H1 (cell line): ENCODE data around the gene CCDC28A. TPM values are rescaled to one million over a fixed set of nuclear protein-coding genes. Genes with fewer than 3 reads are reported as not detected.

ENCODE experiments used
- CTCF ChIA-PET: fragments of 300-600 bp; sonication (Branson Sonifier 250); formaldehyde crosslinking; loops from one replicate; lab custom pipeline; 2021; ENCODE audit not compliant: partially characterized antibody; lab: Charles Lee
- POLR2A ChIA-PET: fragments of 300-600 bp; sonication (Branson Sonifier 250); formaldehyde crosslinking; loops from one replicate; lab custom pipeline; 2021; ENCODE audit warnings: inconsistent platforms; ENCODE audit not compliant: partially characterized antibody; lab: Charles Lee
- DNase-seq, 2 experiments: peaks; one replicate each; pipeline versions ENCODE4 v3.0.0 to v3.0.0-alpha.2; 2010 to 2022; ENCODE audit warnings: low spot score in 2 of 2, low read depth in 1 of 2, mixed read lengths in 1 of 2
- FAIRE-seq: peaks from 2 replicates; lab custom pipeline; 2011; peaks lifted over from hg19 to GRCh38; lab: Jason Lieb, UNC
- H2AFZ ChIP-seq: 2 replicates; pipeline ENCODE4 v1.8.1; 2012; ENCODE audit warnings: low read length, inconsistent platforms
- H2AK5ac ChIP-seq: 2 replicates; pipeline ENCODE4 v1.6.1; 2013; ENCODE audit warnings: low read depth, low read length
- H2BK120ac ChIP-seq: replicated peaks from 2 replicates; pipeline ENCODE3; 2013; ENCODE audit warnings: low read depth, low read length, inconsistent platforms
- H2BK12ac ChIP-seq: 2 replicates; pipeline ENCODE4 v1.6.1; 2013; ENCODE audit warnings: low read depth, low read length
- H2BK15ac ChIP-seq: 2 replicates; pipeline ENCODE4 v1.6.1; 2013; ENCODE audit warnings: low read length
- H2BK20ac ChIP-seq: 2 replicates; pipeline ENCODE4 v1.6.1; 2013; ENCODE audit warnings: low read length
- H2BK5ac ChIP-seq: 2 replicates; pipeline ENCODE4 v1.6.1; 2013; ENCODE audit warnings: low read depth, low read length
- H3K14ac ChIP-seq: 2 replicates; pipeline ENCODE4 v1.6.1; 2013; ENCODE audit warnings: inconsistent platforms; ENCODE audit not compliant: insufficient read length
- H3K18ac ChIP-seq: 2 replicates; pipeline ENCODE4 v1.6.1; 2013; ENCODE audit warnings: low read length; ENCODE audit errors: extremely low read depth
- H3K23ac ChIP-seq: 2 replicates; pipeline ENCODE4 v1.6.1; 2013; ENCODE audit warnings: inconsistent platforms; ENCODE audit not compliant: insufficient read length
- H3K23me2 ChIP-seq: 2 replicates; pipeline ENCODE4 v1.6.1; 2013; ENCODE audit warnings: low read depth, low read length
- H3K27ac ChIP-seq: 2 replicates; pipeline ENCODE4 v1.6.1; 2011; ENCODE audit warnings: low read depth, low read length, inconsistent platforms
- H3K27me3 ChIP-seq, 4 experiments: replicated peaks in 1 of 4; 1 replicate in 1 of 4; 2 replicates in 3 of 4; pipeline versions ENCODE4 v1.6.1 to v1.8.1; 2011 to 2013; ENCODE audit warnings: low read length in 3 of 4, mild to moderate bottlenecking in 3 of 4, inconsistent platforms in 2 of 4, mixed read lengths in 2 of 4, moderate library complexity in 1 of 4; ENCODE audit not compliant: control insufficient read depth in 3 of 4, insufficient read depth in 3 of 4; ENCODE audit errors: extremely low read depth in 1 of 4
- H3K36me3 ChIP-seq, 4 experiments: 2 replicates each; pipeline versions ENCODE4 v1.6.1 to v1.8.1; 2011 to 2013; ENCODE audit warnings: mild to moderate bottlenecking in 4 of 4, low read length in 3 of 4, moderate library complexity in 2 of 4, control low read depth in 1 of 4, inconsistent platforms in 1 of 4; ENCODE audit not compliant: insufficient read depth in 4 of 4, control insufficient read depth in 2 of 4
- H3K4ac ChIP-seq: replicated peaks from 2 replicates; pipeline ENCODE3; 2013; ENCODE audit warnings: low read length, low read depth, mixed read lengths, inconsistent platforms; ENCODE audit not compliant: insufficient read length
- H3K4me1 ChIP-seq, 4 experiments: replicated peaks in 1 of 4; 1 replicate in 1 of 4; 2 replicates in 3 of 4; pipeline versions ENCODE4 v1.6.1 to v1.8.1; 2011 to 2013; ENCODE audit warnings: low read length in 3 of 4, inconsistent platforms in 2 of 4, mixed read lengths in 1 of 4; ENCODE audit not compliant: insufficient read depth in 4 of 4, control insufficient read depth in 3 of 4
- H3K4me2 ChIP-seq, 2 experiments: 2 replicates each; pipeline versions ENCODE4 v1.6.1 to v1.8.1; 2011 to 2013; ENCODE audit warnings: low read depth in 2 of 2, low read length in 2 of 2, control low read depth in 1 of 2, inconsistent platforms in 1 of 2, mild to moderate bottlenecking in 1 of 2; ENCODE audit not compliant: insufficient read depth in 1 of 2
- H3K4me3 ChIP-seq, 4 experiments: fragments of 200-600, 300-600 bp in 1 of 4; sonication (generic), shearing (Covaris generic), sonication (Bioruptor Twin) in 1 of 4; 2 replicates each; pipeline versions ENCODE4 v1.5.1 to v1.8.1; 2011 to 2016; ENCODE audit warnings: low read length in 4 of 4, low read depth in 3 of 4, control low read depth in 2 of 4, inconsistent platforms in 2 of 4, mild to moderate bottlenecking in 2 of 4, mixed read lengths in 1 of 4, moderate library complexity in 1 of 4; ENCODE audit not compliant: insufficient read depth in 2 of 4; ENCODE audit errors: extremely low read depth in 1 of 4
- H3K56ac ChIP-seq: replicated peaks from 2 replicates; pipeline ENCODE3; 2013; ENCODE audit warnings: low read depth, mild to moderate bottlenecking, mixed read lengths, low read length, inconsistent platforms; ENCODE audit not compliant: insufficient read length
- H3K79me1 ChIP-seq: 2 replicates; pipeline ENCODE4 v1.6.1; 2013; ENCODE audit warnings: low read depth, low read length, control low read depth
- H3K79me2 ChIP-seq, 2 experiments: 2 replicates each; pipeline versions ENCODE4 v1.6.1 to v1.8.1; 2012 to 2013; ENCODE audit warnings: low read length in 2 of 2, mild to moderate bottlenecking in 2 of 2, inconsistent platforms in 1 of 2; ENCODE audit not compliant: insufficient read depth in 2 of 2, control insufficient read depth in 1 of 2
- H3K9ac ChIP-seq, 4 experiments: replicated peaks in 1 of 4; 1 replicate in 1 of 4; 2 replicates in 3 of 4; pipeline versions ENCODE4 v1.6.1 to v1.8.1; 2011 to 2013; ENCODE audit warnings: low read depth in 3 of 4, low read length in 3 of 4, control low read depth in 2 of 4, mild to moderate bottlenecking in 2 of 4, moderate library complexity in 2 of 4, inconsistent platforms in 1 of 4; ENCODE audit errors: extremely low read depth in 1 of 4
- H3K9me3 ChIP-seq, 2 experiments: 2 replicates each; pipeline versions ENCODE4 v1.6.1 to v1.8.1; 2012 to 2013; ENCODE audit warnings: mild to moderate bottlenecking in 2 of 2, moderate library complexity in 2 of 2, control low read depth in 1 of 2, inconsistent platforms in 1 of 2, low read depth in 1 of 2, low read length in 1 of 2, mixed read lengths in 1 of 2; ENCODE audit not compliant: insufficient read depth in 2 of 2
- H4K20me1 ChIP-seq, 2 experiments: replicated peaks in 1 of 2; 2 replicates each; pipeline versions ENCODE3 to v1.8.1; 2011 to 2013; ENCODE audit warnings: inconsistent platforms in 2 of 2, low read length in 2 of 2, mild to moderate bottlenecking in 1 of 2; ENCODE audit not compliant: insufficient read depth in 2 of 2, control insufficient read depth in 1 of 2
- H4K5ac ChIP-seq: 2 replicates; pipeline ENCODE4 v1.6.1; 2013; ENCODE audit warnings: low read length, low read depth, mixed read lengths, inconsistent platforms; ENCODE audit not compliant: insufficient read length
- H4K8ac ChIP-seq: 2 replicates; pipeline ENCODE4 v1.8.0; 2013; ENCODE audit warnings: mild to moderate bottlenecking, moderate library complexity, low read length, inconsistent platforms; ENCODE audit not compliant: insufficient read depth; ENCODE audit errors: extremely low read depth
- H4K91ac ChIP-seq: replicated peaks from 2 replicates; pipeline ENCODE3; 2013; ENCODE audit warnings: low read length, mixed read lengths, inconsistent platforms; ENCODE audit not compliant: insufficient read length
- BCL11A ChIP-seq, 2 experiments: IDR thresholded peaks; one replicate each; pipeline ENCODE4 v1.6.1; 2011; ENCODE audit warnings: low read depth in 2 of 2, low read length in 2 of 2, mild to moderate bottlenecking in 2 of 2
- CEBPB ChIP-seq: IDR thresholded peaks from 2 replicates; pipeline ENCODE4 v1.6.1; 2012; ENCODE audit warnings: low read depth, low read length
- CREB1 ChIP-seq: IDR thresholded peaks from 2 replicates; pipeline ENCODE4 v1.6.1; 2012; ENCODE audit warnings: inconsistent platforms
- CTBP2 ChIP-seq: IDR thresholded peaks from 2 replicates; pipeline ENCODE4 v1.7.0; 2011; ENCODE audit warnings: borderline replicate concordance, mild to moderate bottlenecking, moderate library complexity, mixed read lengths, low read length; ENCODE audit not compliant: insufficient read depth, insufficient read length
- EGR1 ChIP-seq: IDR thresholded peaks from 2 replicates; pipeline ENCODE4 v1.6.1; 2011; ENCODE audit warnings: low read depth, low read length, borderline replicate concordance
- FOSL1 ChIP-seq: IDR thresholded peaks from 2 replicates; pipeline ENCODE4 v1.6.1; 2011; ENCODE audit warnings: mild to moderate bottlenecking, low read depth, low read length, moderate library complexity; ENCODE audit not compliant: insufficient read depth
- GABPA ChIP-seq: IDR thresholded peaks from 2 replicates; pipeline ENCODE4 v1.6.1; 2011; ENCODE audit warnings: mild to moderate bottlenecking, low read length, moderate library complexity, borderline replicate concordance; ENCODE audit not compliant: insufficient read depth
- JUND ChIP-seq: IDR thresholded peaks from 2 replicates; pipeline ENCODE4 v1.6.1; 2011; ENCODE audit warnings: mild to moderate bottlenecking, improper control_type of control experiment, low read length
- KDM1A ChIP-seq: fragments of 200-600, 300-600 bp; sonication (generic); IDR thresholded peaks from 2 replicates; pipeline ENCODE4 v1.7.1; 2016; ENCODE audit warnings: mild to moderate bottlenecking, low read length, borderline replicate concordance
- KDM5A ChIP-seq: fragments of 200-600 bp; IDR thresholded peaks from 2 replicates; pipeline ENCODE4 v1.7.1; 2012; ENCODE audit warnings: mild to moderate bottlenecking, low read length, inconsistent platforms, mixed read lengths
- SIX5 ChIP-seq: IDR thresholded peaks from 2 replicates; pipeline ENCODE4 v1.6.1; 2011; ENCODE audit warnings: mild to moderate bottlenecking, low read depth, low read length
- TAF1 ChIP-seq: IDR thresholded peaks from 2 replicates; pipeline ENCODE4 v1.6.1; 2011; ENCODE audit warnings: mild to moderate bottlenecking, low read depth, low read length
- TAF7 ChIP-seq: optimal IDR thresholded peaks from 2 replicates; pipeline ENCODE3; 2011; ENCODE audit warnings: low read depth, mild to moderate bottlenecking, inconsistent platforms, low read length, moderate library complexity, borderline replicate concordance
- USF2 ChIP-seq: IDR thresholded peaks from 2 replicates; pipeline ENCODE4 v1.6.1; 2011; ENCODE audit warnings: low read length, improper control_type of control experiment
- WGBS, 2 experiments: shearing (Covaris generic) in 1 of 2; methylation state at CpG; one replicate each; pipeline versions ENCODE4 v1.1.6 to v1.1.7; 2013 to 2015; ENCODE audit warnings: low lambda C conversion rate in 2 of 2, mixed read lengths in 2 of 2, inconsistent platforms in 1 of 2, low coverage in 1 of 2, missing lambda C conversion rate in 1 of 2; ENCODE audit not compliant: insufficient replicate concordance in 2 of 2, insufficient coverage in 1 of 2, insufficient read length in 1 of 2; ENCODE audit errors: extremely low coverage in 1 of 2, missing lambda C conversion rate in 1 of 2; 5-methylcytosine and 5-hydroxymethylcytosine counted together
- polyA plus RNA-seq, 7 experiments: library from polyadenylated mRNA; depleted of rRNA in 3 of 7; stranded (reverse) in 5 of 7; unstranded in 2 of 7; fragments of >200 nt in 5 of 7; fragments of 200-250 nt in 2 of 7; gene quantifications; 1 replicate in 5 of 7; 2 replicates in 1 of 7; 4 replicates in 1 of 7; pipeline versions ENCODE4 v1.2.1 to v1.2.3, GENCODE V29; 2011 to 2013; ENCODE audit warnings: missing spikeins in 2 of 7, mixed read lengths in 2 of 7
- total RNA-seq: library from RNA; stranded (reverse); fragmentation: NEBNext Ultra II Directional; extraction: Animal tissue kit (Norgen Biotek cat#: 25700); gene quantifications from 2 replicates; pipeline ENCODE4 v1.2.1, GENCODE V29; 2021

The CCDC28A gene
- total and polyA plus RNA-seq, 2 of the 8 experiments (the other 6 are each of a cell fraction or from before 2014, with no cell fraction given), result 9.6 to 12.1 TPM

DNA sequence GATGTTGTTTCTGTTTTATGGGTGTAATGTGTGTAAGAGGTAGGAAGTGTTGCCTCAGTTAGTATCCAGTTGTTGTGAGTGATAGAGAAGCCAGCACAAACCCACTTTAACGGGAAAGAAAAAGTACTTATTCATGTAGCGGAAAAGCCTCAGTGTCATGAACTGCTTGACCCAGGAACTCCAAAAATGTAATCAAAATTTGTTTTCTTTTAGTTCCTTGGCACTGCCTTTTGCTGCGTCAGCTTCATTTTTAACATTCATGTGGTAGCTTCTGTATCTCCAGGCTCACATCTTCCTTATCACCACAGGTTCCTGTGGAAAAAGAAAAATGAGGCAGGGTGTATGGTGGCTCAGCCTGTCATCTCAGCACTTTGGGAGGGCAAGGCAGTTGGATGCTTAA lies 46.4 kb upstream of the CCDC28A start:
- DNase-seq (no peak), FAIRE-seq (no peak)
- CTCF ChIA-PET, result interaction anchor here (1.3 to 2.4 kb wide), 4 partner anchors 15 to 39 kb away, joined by 4 to 7 read pairs (median 6); no protein-coding TSS in a partner anchor
- 89% methylated on average over 3 of the region's 3 CpGs; no CpG with 5 or more reads in 1 of the 2 experiments for WGBS, 2 experiments
- no peak overlapping the region for H3K27ac ChIP-seq
- H4K8ac ChIP-seq, result no peak overlapping the region
- no peaks in the 10 kb centered on the region for H4K20me1 ChIP-seq
- H3K23ac ChIP-seq, result no peak overlapping the region
- H3K56ac ChIP-seq, result no peak overlapping the region
- H3K79me1 ChIP-seq, result no peaks in the 10 kb centered on the region
- no peak overlapping the region for H3K14ac ChIP-seq
- no peaks in the 10 kb centered on the region for H3K27me3 ChIP-seq
- no peaks in the 10 kb centered on the region for H3K36me3 ChIP-seq
- no peaks in the 10 kb centered on the region for H3K79me2 ChIP-seq
- no peak overlapping the region for H4K91ac ChIP-seq
- H3K4me1 ChIP-seq, result no peaks in the 10 kb centered on the region
- no peak overlapping the region for H2AFZ ChIP-seq
- no peak overlapping the region for H3K4me3 ChIP-seq
- no peak overlapping the region for H2BK20ac ChIP-seq
- H3K4ac ChIP-seq, result no peak overlapping the region
- POLR2A ChIA-PET, result no interaction called here
- H2BK12ac ChIP-seq, result no peak overlapping the region
- H4K5ac ChIP-seq, result no peak overlapping the region
- H3K9ac ChIP-seq, result no peak overlapping the region
- H2BK5ac ChIP-seq, result no peak overlapping the region
- H3K9me3 ChIP-seq, result no peaks in the 10 kb centered on the region
- H2BK120ac ChIP-seq, result no peak overlapping the region
- H2BK15ac ChIP-seq, result no peak overlapping the region
- no peak overlapping the region for H2AK5ac ChIP-seq
- no peaks in the 10 kb centered on the region for H3K23me2 ChIP-seq
- H3K18ac ChIP-seq, result no peak overlapping the region
- H3K4me2 ChIP-seq, result no peak overlapping the region
- TF ChIP-seq EGR1 (no peak), KDM1A (no peak), BCL11A (IDR thresholded peaks at IDR 0.05; ENCODE audit: low read depth in 2 of 2, low read length in 2 of 2) (no peak), CTBP2 (no peak), FOSL1 (no peak), KDM5A (no peak), TAF1 (no peak), CEBPB (no peak), SIX5 (no peak), GABPA (no peak), JUND (no peak), CREB1 (no peak), USF2 (no peak), TAF7 (no peak)
